WTC11 (cell line): ENCODE measurements around the gene OBSCN. TPM values are rescaled to one million over a fixed set of nuclear protein-coding genes. Genes with fewer than 3 reads are reported as not detected.

Experiments
- CDX4 ChIP-seq: fragments of 250-450 bp; sonication (Bioruptor Pico); IDR thresholded peaks from 2 replicates; pipeline ENCODE4 v1.9.0; 2021; ENCODE audit warnings: moderate library complexity, mild to moderate bottlenecking, inconsistent platforms, borderline replicate concordance
- CREM ChIP-seq: sonication (generic); formaldehyde crosslinking; IDR thresholded peaks from 2 replicates; pipeline ENCODE4 v1.8.1; 2022; ENCODE audit warnings: mild to moderate bottlenecking, missing genetic modification reagents, moderate library complexity
- E2F4 ChIP-seq: sonication (generic); formaldehyde crosslinking; IDR thresholded peaks from 2 replicates; pipeline ENCODE4 v1.8.1; 2022; ENCODE audit warnings: low read depth, mild to moderate bottlenecking, moderate library complexity, missing genetic modification reagents, borderline replicate concordance
- FOXJ3 ChIP-seq: sonication (generic); formaldehyde crosslinking; IDR thresholded peaks from 2 replicates; pipeline ENCODE4 v1.9.0; 2021; ENCODE audit warnings: missing genetic modification reagents, mild to moderate bottlenecking, borderline replicate concordance
- FOXK1 ChIP-seq: sonication (generic); formaldehyde crosslinking; IDR thresholded peaks from 2 replicates; pipeline ENCODE4 v1.8.0; 2022; ENCODE audit warnings: mild to moderate bottlenecking, moderate library complexity, missing genetic modification reagents
- HMGA2 ChIP-seq: fragments of 250-450 bp; sonication (Bioruptor Pico); IDR thresholded peaks from 2 replicates; pipeline ENCODE4 v1.4.0; 2021; ENCODE audit warnings: mild to moderate bottlenecking, moderate library complexity
- IRF2 ChIP-seq: sonication (generic); formaldehyde crosslinking; IDR thresholded peaks from 2 replicates; pipeline ENCODE4 v1.8.0; 2022; ENCODE audit warnings: low read depth, missing genetic modification reagents, borderline replicate concordance
- KAT7 ChIP-seq: sonication (generic); formaldehyde crosslinking; IDR thresholded peaks from 2 replicates; pipeline ENCODE4 v1.8.1; 2023; ENCODE audit warnings: missing genetic modification reagents, mild to moderate bottlenecking, borderline replicate concordance
- MLX ChIP-seq: sonication (generic); formaldehyde crosslinking; IDR thresholded peaks from 2 replicates; pipeline ENCODE4 v1.8.1; 2023; ENCODE audit warnings: mild to moderate bottlenecking, missing genetic modification reagents, moderate library complexity
- MYBL2 ChIP-seq: sonication (generic); formaldehyde crosslinking; IDR thresholded peaks from 2 replicates; pipeline ENCODE4 v1.8.1; 2023; ENCODE audit warnings: mild to moderate bottlenecking, moderate library complexity, missing genetic modification reagents
- NFYB ChIP-seq: sonication (generic); formaldehyde crosslinking; conservative IDR thresholded peaks from 2 replicates; pipeline ENCODE4 v1.8.0; 2022; ENCODE audit warnings: low read depth, missing genetic modification reagents
- NR2C2 ChIP-seq: sonication (generic); formaldehyde crosslinking; IDR thresholded peaks from 2 replicates; pipeline ENCODE4 v1.8.0; 2022; ENCODE audit warnings: mild to moderate bottlenecking, missing genetic modification reagents
- PRDM15 ChIP-seq: sonication (generic); formaldehyde crosslinking; IDR thresholded peaks from 2 replicates; pipeline ENCODE4 v1.8.0; 2022; ENCODE audit warnings: missing genetic modification reagents
- RORB ChIP-seq: fragments of 250-450 bp; sonication (Bioruptor Pico); IDR thresholded peaks from 2 replicates; pipeline ENCODE4 v1.9.0; 2021; ENCODE audit warnings: mild to moderate bottlenecking
- SP1 ChIP-seq: sonication (generic); formaldehyde crosslinking; conservative IDR thresholded peaks from 2 replicates; pipeline ENCODE4 v1.8.1; 2022; ENCODE audit warnings: missing genetic modification reagents
- TP53 ChIP-seq: sonication (generic); formaldehyde crosslinking; IDR thresholded peaks from 2 replicates; pipeline ENCODE4 v1.8.1; 2023; ENCODE audit warnings: mild to moderate bottlenecking, missing genetic modification reagents
- ZNF532 ChIP-seq: fragments of 250-450 bp; sonication (Bioruptor Pico); IDR thresholded peaks from 2 replicates; pipeline ENCODE4 v1.9.0; 2021; ENCODE audit warnings: mild to moderate bottlenecking, borderline replicate concordance
- total RNA-seq: library from RNA; stranded (reverse); gene quantifications from 3 replicates; pipeline ENCODE4 v1.2.3, GENCODE V29; 2021
- TF ChIP-seq, protein P1 (sequence below): sonication (generic); formaldehyde crosslinking; IDR thresholded peaks from 2 replicates; pipeline ENCODE4 v1.8.1; 2023; ENCODE audit warnings: mild to moderate bottlenecking, moderate library complexity, missing genetic modification reagents
- TF ChIP-seq, protein P2 (sequence below): sonication (generic); formaldehyde crosslinking; IDR thresholded peaks from 2 replicates; pipeline ENCODE4 v1.8.0; 2023; ENCODE audit warnings: mild to moderate bottlenecking, missing genetic modification reagents
- TF ChIP-seq, protein P3 (sequence below): fragments of 250-450 bp; sonication (Bioruptor Pico); conservative IDR thresholded peaks from 2 replicates; pipeline ENCODE4 v1.9.0; 2021; ENCODE audit warnings: mild to moderate bottlenecking

The OBSCN gene
- total RNA-seq, 1 experiment from 2014 or later = 38.8 TPM

DNA sequence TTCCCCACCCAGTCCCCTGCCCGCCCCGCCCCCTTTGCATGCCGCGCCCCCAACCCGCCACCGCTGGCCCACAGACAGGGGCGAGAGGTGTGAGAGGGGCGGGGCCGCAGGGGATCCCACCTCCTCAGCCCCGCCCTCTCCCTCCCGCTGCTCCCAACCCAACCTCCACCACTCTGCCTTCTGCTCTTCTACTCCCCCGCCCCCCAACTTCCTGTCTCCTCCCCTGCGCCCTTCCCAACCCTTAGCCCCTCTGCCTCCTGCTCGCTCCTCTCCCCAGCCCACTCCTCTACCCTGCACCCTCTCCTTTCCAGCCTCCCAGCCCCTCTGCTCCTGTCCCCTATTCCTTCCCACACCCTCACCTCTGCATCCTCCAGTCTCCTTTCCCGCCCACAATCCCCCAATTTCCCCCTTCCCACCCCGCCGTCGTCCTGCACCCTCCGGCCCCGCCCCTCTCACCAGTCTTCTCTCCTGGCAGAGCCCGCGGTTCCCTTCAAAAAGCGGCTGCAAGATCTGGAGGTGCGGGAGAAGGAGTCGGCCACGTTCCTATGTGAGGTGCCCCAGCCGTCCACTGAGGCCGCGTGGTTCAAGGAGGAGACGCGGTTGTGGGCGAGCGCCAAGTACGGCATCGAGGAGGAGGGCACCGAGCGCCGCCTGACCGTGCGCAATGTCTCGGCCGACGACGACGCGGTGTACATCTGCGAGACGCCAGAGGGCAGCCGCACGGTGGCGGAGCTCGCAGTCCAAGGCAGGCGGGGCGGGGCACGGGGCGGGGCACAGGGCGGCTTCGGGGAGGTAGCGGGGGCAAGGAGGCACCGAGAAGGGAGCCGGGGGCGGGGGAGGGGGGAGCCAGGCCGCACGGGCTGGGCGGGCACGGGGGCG, 5.4 kb downstream of the OBSCN start (continued):
- TF ChIP-seq KAT7 (no peak), IRF2 (CRISPR knock-in tag) (no peak), CREM (CRISPR knock-in tag) (no peak), SP1 (CRISPR knock-in tag) (0 out of 2 replicates have a peak, but pooled peaks have one; percentile 58), PRDM15 (CRISPR knock-in tag) (peak; percentile 25; the same call in 1 of the 2 replicates), CDX4 (no peak), RORB (CRISPR knock-in tag) (no peak), FOXJ3 (no peak), TP53 (no peak), FOXK1 (CRISPR knock-in tag) (peak; percentile 57), NFYB (CRISPR knock-in tag) (no peak), MYBL2 (0 out of 2 replicates have a peak, but pooled peaks have one; percentile 14), HMGA2 (CRISPR knock-in tag) (no peak), E2F4 (no peak), ZNF532 (no peak), MLX (no peak), NR2C2 (CRISPR knock-in tag) (no peak)
- TF ChIP-seq, protein P1, sequence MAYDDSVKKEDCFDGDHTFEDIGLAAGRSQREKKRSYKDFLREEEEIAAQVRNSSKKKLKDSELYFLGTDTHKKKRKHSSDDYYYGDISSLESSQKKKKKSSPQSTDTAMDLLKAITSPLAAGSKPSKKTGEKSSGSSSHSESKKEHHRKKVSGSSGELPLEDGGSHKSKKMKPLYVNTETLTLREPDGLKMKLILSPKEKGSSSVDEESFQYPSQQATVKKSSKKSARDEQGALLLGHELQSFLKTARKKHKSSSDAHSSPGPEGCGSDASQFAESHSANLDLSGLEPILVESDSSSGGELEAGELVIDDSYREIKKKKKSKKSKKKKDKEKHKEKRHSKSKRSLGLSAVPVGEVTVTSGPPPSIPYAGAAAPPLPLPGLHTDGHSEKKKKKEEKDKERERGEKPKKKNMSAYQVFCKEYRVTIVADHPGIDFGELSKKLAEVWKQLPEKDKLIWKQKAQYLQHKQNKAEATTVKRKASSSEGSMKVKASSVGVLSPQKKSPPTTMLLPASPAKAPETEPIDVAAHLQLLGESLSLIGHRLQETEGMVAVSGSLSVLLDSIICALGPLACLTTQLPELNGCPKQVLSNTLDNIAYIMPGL = peak; percentile 78
- TF ChIP-seq, protein P2, sequence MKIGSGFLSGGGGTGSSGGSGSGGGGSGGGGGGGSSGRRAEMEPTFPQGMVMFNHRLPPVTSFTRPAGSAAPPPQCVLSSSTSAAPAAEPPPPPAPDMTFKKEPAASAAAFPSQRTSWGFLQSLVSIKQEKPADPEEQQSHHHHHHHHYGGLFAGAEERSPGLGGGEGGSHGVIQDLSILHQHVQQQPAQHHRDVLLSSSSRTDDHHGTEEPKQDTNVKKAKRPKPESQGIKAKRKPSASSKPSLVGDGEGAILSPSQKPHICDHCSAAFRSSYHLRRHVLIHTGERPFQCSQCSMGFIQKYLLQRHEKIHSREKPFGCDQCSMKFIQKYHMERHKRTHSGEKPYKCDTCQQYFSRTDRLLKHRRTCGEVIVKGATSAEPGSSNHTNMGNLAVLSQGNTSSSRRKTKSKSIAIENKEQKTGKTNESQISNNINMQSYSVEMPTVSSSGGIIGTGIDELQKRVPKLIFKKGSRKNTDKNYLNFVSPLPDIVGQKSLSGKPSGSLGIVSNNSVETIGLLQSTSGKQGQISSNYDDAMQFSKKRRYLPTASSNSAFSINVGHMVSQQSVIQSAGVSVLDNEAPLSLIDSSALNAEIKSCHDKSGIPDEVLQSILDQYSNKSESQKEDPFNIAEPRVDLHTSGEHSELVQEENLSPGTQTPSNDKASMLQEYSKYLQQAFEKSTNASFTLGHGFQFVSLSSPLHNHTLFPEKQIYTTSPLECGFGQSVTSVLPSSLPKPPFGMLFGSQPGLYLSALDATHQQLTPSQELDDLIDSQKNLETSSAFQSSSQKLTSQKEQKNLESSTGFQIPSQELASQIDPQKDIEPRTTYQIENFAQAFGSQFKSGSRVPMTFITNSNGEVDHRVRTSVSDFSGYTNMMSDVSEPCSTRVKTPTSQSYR (CRISPR knock-in tag) = no peak
- TF ChIP-seq, protein P3, sequence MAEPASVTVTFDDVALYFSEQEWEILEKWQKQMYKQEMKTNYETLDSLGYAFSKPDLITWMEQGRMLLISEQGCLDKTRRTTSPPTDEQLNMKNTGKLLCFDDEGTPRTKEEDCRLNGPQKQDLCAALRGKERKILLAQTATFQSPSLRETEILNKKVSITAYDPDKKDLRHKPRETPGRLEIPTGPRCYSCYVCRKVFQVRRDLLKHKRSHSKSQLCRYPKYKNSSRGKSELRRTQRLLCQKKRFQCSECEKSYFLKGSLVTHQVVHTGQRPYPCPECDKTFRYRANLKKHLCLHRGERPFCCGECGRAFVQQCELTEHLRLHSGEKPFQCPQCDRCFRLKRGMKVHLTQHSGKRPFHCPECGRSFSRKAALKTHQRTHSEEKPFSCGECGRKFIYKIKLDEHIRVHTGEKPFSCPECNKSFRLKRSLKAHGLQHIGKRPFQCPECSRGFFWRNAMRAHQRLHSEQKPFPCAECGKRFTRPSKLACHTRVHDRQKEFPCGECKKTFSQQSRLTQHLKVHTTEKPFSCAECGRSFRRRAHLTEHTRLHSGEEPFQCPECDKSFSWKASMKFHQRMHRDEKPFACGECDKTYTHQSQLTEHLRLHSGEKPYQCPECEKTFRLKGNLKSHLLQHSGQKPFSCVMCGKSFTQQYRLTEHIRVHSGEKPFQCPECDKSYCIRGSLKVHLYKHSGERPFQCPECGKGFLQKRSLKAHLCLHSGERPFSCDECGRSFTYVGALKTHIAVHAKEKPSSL (CRISPR knock-in tag) = no peak
